ENCODE data around the gene NEO1. TPM values are rescaled to one million over a fixed set of nuclear protein-coding genes. Genes with fewer than 3 reads are reported as not detected.

Gene NEO1
- total and polyA plus RNA-seq, 2 of the 13 experiments (the other 11 are each of a cell fraction or from before 2014, with no cell fraction given), result 8.4 to 11.0 TPM

- TF ChIP-seq CEBPZ (IDR thresholded peaks at IDR 0.05; ENCODE audit: low read length) (no peak), ATF7 (IDR thresholded peaks at IDR 0.05) (peak; percentile 61; the same call in 1 of the 2 replicates), ATF7 (CRISPR knock-in tag; IDR thresholded peaks at IDR 0.05) (no peak), SP5 (CRISPR knock-in tag; IDR thresholded peaks at IDR 0.05; ENCODE audit: borderline replicate concordance, low read depth) (no peak)
- Histone ChIP-seq H3K27ac (ENCODE audit: extremely low read length, insufficient read depth, low read length) (no peak overlapping the region), H4K20me1 (ENCODE audit: insufficient read depth, low read length) (no peaks in the 10 kb centered on the region), H3K9me3 (ENCODE audit: low read length) (peaks cover 15% of the 10 kb centered on the region), H3K4me3 (replicated peaks in 1 of 3; ENCODE audit: insufficient read depth in 1 of 3, low read depth in 2 of 3, low read length in 3 of 3) (no peak overlapping the region), H3K9ac (ENCODE audit: insufficient read depth, low read depth, low read length) (no peak overlapping the region), H3K4me2 (ENCODE audit: low read depth, low read length) (no peak overlapping the region), H3K27me3 (ENCODE audit: control insufficient read depth in 1 of 2, insufficient read depth in 2 of 2, low read length in 2 of 2) (no peaks in the 10 kb centered on the region), H2AFZ (ENCODE audit: low read length) (no peak overlapping the region), H3K79me2 (ENCODE audit: insufficient read depth, low read length) (no peaks in the 10 kb centered on the region), H3K4me1 (ENCODE audit: insufficient read depth, low read length) (peaks cover 15% of the 10 kb centered on the region), H3K36me3 (replicated peaks in 1 of 2; ENCODE audit: control insufficient read depth in 1 of 2, insufficient read depth in 2 of 2, low read length in 2 of 2) (no peaks in the 10 kb centered on the region)
- DNase-seq (ENCODE audit: low spot score) (no peak), ATAC-seq (no peak), FAIRE-seq (no peak)
- in situ Hi-C loops (cut with HindIII; ENCODE audit: extremely low pct_ligation_motif_present, low pct_unique_long_range_greater_than_20kb) (no loop called here), intact Hi-C loops (cut with micrococcal nuclease; ENCODE audit: unreplicated experiment) (no loop called here)
- CTCF ChIA-PET (ENCODE audit: low intra/inter-chr PET ratio, low total read pairs), result no interaction called here
- POLR2A ChIA-PET, result no interaction called here
- no TSS peak for BruUV-seq (replicated peaks)
- 100% methylated on average over 3 of the region's 3 CpGs for WGBS (ENCODE audit: low lambda C conversion rate)
These were observed 116.2 kb downstream of the NEO1 start for GRCh38 chr15:73168487-73168886.

GRCh38 chr15:73171711-73172110 is 119.4 kb downstream of the NEO1 start:
- no peaks in the 10 kb centered on the region for H3K27me3 ChIP-seq (ENCODE audit: control insufficient read depth in 1 of 2, insufficient read depth in 2 of 2, low read length in 2 of 2)
- H3K9me3 ChIP-seq (ENCODE audit: low read length), result no peaks in the 10 kb centered on the region
- CTCF ChIA-PET (ENCODE audit: low intra/inter-chr PET ratio, low total read pairs), result no interaction called here
- BruUV-seq (replicated peaks), result no TSS peak
- in situ Hi-C loops (cut with HindIII; ENCODE audit: extremely low pct_ligation_motif_present, low pct_unique_long_range_greater_than_20kb), result no loop called here
- H3K36me3 ChIP-seq (replicated peaks in 1 of 2; ENCODE audit: control insufficient read depth in 1 of 2, insufficient read depth in 2 of 2, low read length in 2 of 2), result no peaks in the 10 kb centered on the region
- DNase-seq (ENCODE audit: low spot score) (no peak), FAIRE-seq (no peak), ATAC-seq (no peak)
- no peak overlapping the region for H3K4me2 ChIP-seq (ENCODE audit: low read depth, low read length)
- no peaks in the 10 kb centered on the region for H3K79me2 ChIP-seq (ENCODE audit: insufficient read depth, low read length)
- H4K20me1 ChIP-seq (ENCODE audit: insufficient read depth, low read length), result no peaks in the 10 kb centered on the region
- POLR2A ChIA-PET, result no interaction called here
- 90% methylated on average over 9 of the region's 9 CpGs for WGBS (ENCODE audit: low lambda C conversion rate)
- no peaks in the 10 kb centered on the region for H3K4me1 ChIP-seq (ENCODE audit: insufficient read depth, low read length)
- no peak overlapping the region for H3K27ac ChIP-seq (ENCODE audit: extremely low read length, insufficient read depth, low read length)
- H3K9ac ChIP-seq (ENCODE audit: insufficient read depth, low read depth, low read length), result no peak overlapping the region
- H2AFZ ChIP-seq (ENCODE audit: low read length), result no peak overlapping the region
- H3K4me3 ChIP-seq (replicated peaks in 1 of 3; ENCODE audit: insufficient read depth in 1 of 3, low read depth in 2 of 3, low read length in 3 of 3), result no peak overlapping the region
- intact Hi-C loops (cut with micrococcal nuclease; ENCODE audit: unreplicated experiment), result no loop called here
- TF ChIP-seq SNAPC5 (CRISPR knock-in tag; IDR thresholded peaks at IDR 0.05; ENCODE audit: borderline replicate concordance) (no peak), JARID2 (CRISPR knock-in tag; IDR thresholded peaks at IDR 0.05; ENCODE audit: insufficient replicate concordance) (no peak), ZBTB4 (CRISPR knock-in tag; IDR thresholded peaks at IDR 0.05; ENCODE audit: borderline replicate concordance) (no peak), ZNF431 (CRISPR knock-in tag; IDR thresholded peaks at IDR 0.05; ENCODE audit: borderline replicate concordance, low read depth) (no peak), ZSCAN5A (CRISPR knock-in tag; IDR thresholded peaks at IDR 0.05; ENCODE audit: borderline replicate concordance) (no peak), EZH2 (conservative IDR thresholded peaks at IDR 0.05; ENCODE audit: low read depth, low read length) (no peak), ZNF331 (CRISPR knock-in tag; IDR thresholded peaks at IDR 0.05) (no peak)
